Measurements from ENCODE around the gene AFAP1L1. TPM values are rescaled to one million over a fixed set of nuclear protein-coding genes. Genes with fewer than 3 reads are reported as not detected.

The AFAP1L1 gene
- total and polyA plus RNA-seq, 9 of the 15 experiments (the other 6 are each of a cell fraction or from before 2014, with no cell fraction given): 0.01 to 0.12 (median 0.03) TPM; not detected in 4

- TF ChIP-seq MGA (IDR thresholded peaks at IDR 0.05): peak; percentile 59; the same call in 1 of the 2 replicates
- no peak for TF ChIP-seq NR2C2 (CRISPR knock-in tag; IDR thresholded peaks at IDR 0.05)
- peak; percentile 55; the same call in 1 of the 2 replicates for TF ChIP-seq NR2C2 (tag; IDR thresholded peaks at IDR 0.05)
- no peak for TF ChIP-seq ZNF140 (CRISPR knock-in tag; IDR thresholded peaks at IDR 0.05)
- TF ChIP-seq DEAF1 (CRISPR knock-in tag; IDR thresholded peaks at IDR 0.05): no peak
- no peak for TF ChIP-seq HDAC1 (IDR thresholded peaks at IDR 0.05)
- no peak for TF ChIP-seq ZC3H11A (IDR thresholded peaks at IDR 0.05; ENCODE audit: low read depth, low read length)
- no peak for TF ChIP-seq THRAP3 (IDR thresholded peaks at IDR 0.05; ENCODE audit: borderline replicate concordance)
- no peak for TF ChIP-seq CLOCK (CRISPR knock-in tag; IDR thresholded peaks at IDR 0.05; ENCODE audit: borderline replicate concordance)
- peak; percentile 25; the same call in 1 of the 2 replicates for TF ChIP-seq JUND (IDR thresholded peaks at IDR 0.05; ENCODE audit: borderline replicate concordance, low read depth, low read length)
- TF ChIP-seq JUND (tag; IDR thresholded peaks at IDR 0.05; ENCODE audit: borderline replicate concordance, low read depth, low read length): no peak
- no peak for TF ChIP-seq BRD4 (IDR thresholded peaks at IDR 0.05)
Observed at GRCh38 chr5:149240354-149240998, 31.2 kb upstream of the AFAP1L1 start (continued).

All from K562 (cell line).